Thyroid gland (tissue), 4 donors: ENCODE data around the gene B4GALT4.

Experiments
- POLR2A ChIP-seq, 2 donors: fragments of 450-650 bp; IDR thresholded peaks; one replicate each; pipeline ENCODE4 v1.6.1; 2017; ENCODE audit warnings: antibody characterized with exemption in 2 of 2, mild to moderate bottlenecking in 2 of 2, moderate library complexity in 1 of 2
- TF ChIP-seq, protein P1 (sequence below), 6 experiments: fragments of 200-600 bp in 3 of 6; fragments of 450-650 bp in 3 of 6; sonication (generic) in 3 of 6; IDR thresholded peaks; one replicate each; pipeline ENCODE4 v1.5.1; 2016 to 2019; ENCODE audit warnings: antibody characterized with exemption in 6 of 6, mild to moderate bottlenecking in 2 of 6, inconsistent platforms in 1 of 6, moderate library complexity in 1 of 6

- TF ChIP-seq, protein P1, sequence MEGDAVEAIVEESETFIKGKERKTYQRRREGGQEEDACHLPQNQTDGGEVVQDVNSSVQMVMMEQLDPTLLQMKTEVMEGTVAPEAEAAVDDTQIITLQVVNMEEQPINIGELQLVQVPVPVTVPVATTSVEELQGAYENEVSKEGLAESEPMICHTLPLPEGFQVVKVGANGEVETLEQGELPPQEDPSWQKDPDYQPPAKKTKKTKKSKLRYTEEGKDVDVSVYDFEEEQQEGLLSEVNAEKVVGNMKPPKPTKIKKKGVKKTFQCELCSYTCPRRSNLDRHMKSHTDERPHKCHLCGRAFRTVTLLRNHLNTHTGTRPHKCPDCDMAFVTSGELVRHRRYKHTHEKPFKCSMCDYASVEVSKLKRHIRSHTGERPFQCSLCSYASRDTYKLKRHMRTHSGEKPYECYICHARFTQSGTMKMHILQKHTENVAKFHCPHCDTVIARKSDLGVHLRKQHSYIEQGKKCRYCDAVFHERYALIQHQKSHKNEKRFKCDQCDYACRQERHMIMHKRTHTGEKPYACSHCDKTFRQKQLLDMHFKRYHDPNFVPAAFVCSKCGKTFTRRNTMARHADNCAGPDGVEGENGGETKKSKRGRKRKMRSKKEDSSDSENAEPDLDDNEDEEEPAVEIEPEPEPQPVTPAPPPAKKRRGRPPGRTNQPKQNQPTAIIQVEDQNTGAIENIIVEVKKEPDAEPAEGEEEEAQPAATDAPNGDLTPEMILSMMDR (IDR thresholded peaks at IDR 0.05) = no peak
- no peak for TF ChIP-seq POLR2A (IDR thresholded peaks at IDR 0.05)
Measured at GRCh38 chr3:119255214-119255613, 14.5 kb upstream of the B4GALT4 start.
